ENCODE data around the gene ZFP82.

Gene ZFP82

DNA sequence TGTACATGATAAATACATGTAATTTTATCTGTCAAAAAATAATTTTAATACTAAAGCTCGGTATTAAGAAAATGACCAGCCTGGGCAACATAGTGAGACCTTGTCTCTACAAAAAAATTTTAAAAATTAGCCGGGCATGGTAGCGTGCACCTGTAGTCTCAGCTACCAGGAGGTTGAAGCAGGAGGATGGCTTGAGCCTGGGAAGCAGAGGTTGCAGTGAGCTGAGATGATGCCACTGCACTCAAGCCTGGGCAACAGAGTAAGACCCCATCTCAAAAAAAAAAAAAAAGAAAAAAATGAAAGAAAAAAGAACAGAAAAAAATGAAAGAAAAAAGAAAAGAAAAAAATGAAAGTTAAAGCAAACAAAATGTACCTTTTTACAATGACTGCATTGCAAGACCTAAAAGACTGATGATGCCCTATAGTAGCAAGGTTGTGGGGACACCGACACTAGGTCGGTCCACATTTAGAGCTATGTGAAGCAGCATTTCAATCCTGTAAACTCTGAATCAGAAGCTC, 44.7 kb downstream of the ZFP82 start:
- no peak for DNase-seq (ENCODE audit: low read depth in 2 of 2, low spot score in 1 of 2)

- no peak for DNase-seq (ENCODE audit: low read depth in 2 of 2, low spot score in 1 of 2)
Measured at GRCh38 chr19:36371886-36372285, 46.6 kb downstream of the ZFP82 start.

DNA sequence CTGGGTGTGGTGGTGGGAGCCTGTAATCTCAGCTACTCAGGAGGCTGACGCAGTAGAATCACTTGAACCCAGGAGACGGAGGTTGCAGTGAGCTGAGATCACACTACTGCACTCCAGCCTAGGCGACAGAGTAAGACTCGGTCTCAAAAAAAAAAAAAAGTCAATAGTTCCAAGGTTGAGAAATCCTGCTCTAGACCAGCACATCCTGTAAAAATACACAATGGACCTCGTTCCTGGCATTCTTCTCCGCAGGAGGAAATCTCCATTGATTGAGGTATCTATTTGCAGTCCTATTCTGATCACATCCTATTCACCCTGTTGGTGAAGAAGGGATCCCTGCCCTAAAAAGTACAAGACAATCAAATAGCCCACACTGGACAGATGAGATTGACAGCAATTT, 54.6 kb downstream of the ZFP82 start:
- no peak for DNase-seq (ENCODE audit: low read depth in 2 of 2, low spot score in 1 of 2)

Data from stimulated activated CD8-positive, alpha-beta memory T cell treated with anti-CD3 and anti-CD28 coated beads, Interleukin-4, amount 100 ng/mL, for 1 hour (primary cell).